Sigmoid colon (tissue), 7 donors: ENCODE data around the gene ARHGAP15. TPM values are rescaled to one million over a fixed set of nuclear protein-coding genes. Genes with fewer than 3 reads are reported as not detected.

Experiments
- DNase-seq: peaks from one replicate; pipeline ENCODE4 v3.0.0-alpha.2; 2019
- H3K27ac ChIP-seq, 4 donors: fragments of 200-600 bp; sonication (generic); one replicate each; pipeline ENCODE4 v1.5.1; 2016 to 2019; ENCODE audit warnings: mild to moderate bottlenecking in 1 of 4
- H3K27me3 ChIP-seq, 3 donors: fragments of 200-600 bp; sonication (generic); one replicate each; pipeline ENCODE4 v1.5.1; 2019; ENCODE audit warnings: mild to moderate bottlenecking in 1 of 3
- H3K36me3 ChIP-seq, 4 donors: fragments of 200-600 bp; sonication (generic); one replicate each; pipeline ENCODE4 v1.5.1; 2016 to 2019
- H3K4me1 ChIP-seq, 4 donors: fragments of 200-600 bp; sonication (generic); one replicate each; pipeline ENCODE4 v1.5.1; 2017 to 2019
- H3K4me3 ChIP-seq, 4 donors: fragments of 200-600 bp; sonication (generic); one replicate each; pipeline ENCODE4 v1.5.1; 2017 to 2019; ENCODE audit warnings: mild to moderate bottlenecking in 2 of 4, moderate library complexity in 1 of 4
- H3K9me3 ChIP-seq, 4 donors: fragments of 200-600 bp in 3 of 4; sonication (generic) in 3 of 4; one replicate each; pipeline versions ENCODE4 v1.5.1 to v1.6.1; 2013 to 2019
- EP300 ChIP-seq, 4 donors: sonication (generic); formaldehyde crosslinking; IDR thresholded peaks; one replicate each; pipeline ENCODE4 v1.6.1; 2017; ENCODE audit warnings: antibody characterized with exemption in 4 of 4
- POLR2A ChIP-seq, 2 donors: fragments of 450-650 bp; IDR thresholded peaks; one replicate each; pipeline ENCODE4 v1.6.1; 2016; ENCODE audit warnings: antibody characterized with exemption in 2 of 2, mild to moderate bottlenecking in 2 of 2, moderate library complexity in 2 of 2
- POLR2AphosphoS5 ChIP-seq, 4 donors: sonication (generic); formaldehyde crosslinking; IDR thresholded peaks; one replicate each; pipeline ENCODE4 v1.6.1; 2017; ENCODE audit warnings: antibody characterized with exemption in 4 of 4
- WGBS, 2 donors: extraction: QIAGEN DNeasy Blood & Tissue Kit; methylation state at CpG; one replicate each; pipeline ENCODE4 v1.1.7; 2013; 5-methylcytosine and 5-hydroxymethylcytosine counted together
- intact Hi-C: fragments of 100-400 bp; cut with DNase I; formaldehyde crosslinking; loops from one replicate; pipeline ENCODE4 v1.15.1; 2023
- polyA plus RNA-seq, 3 donors: library from polyadenylated mRNA; stranded (reverse); fragments of 200-250 nt; gene quantifications; one replicate each; pipeline ENCODE4 v1.2.3, GENCODE V29; 2013
- total RNA-seq, 4 donors: library from RNA; depleted of rRNA; stranded (reverse); fragments of >200 nt; gene quantifications; one replicate each; pipeline ENCODE4 v1.1.0, GENCODE V29; 2016
- TF ChIP-seq, protein P1 (sequence below), 4 experiments: fragments of 450-650 bp in 3 of 4; fragments of 200-600 bp in 1 of 4; IDR thresholded peaks; one replicate each; pipeline ENCODE4 v1.5.1; 2016 to 2019; ENCODE audit warnings: antibody characterized with exemption in 4 of 4, mild to moderate bottlenecking in 3 of 4, moderate library complexity in 2 of 4
- donor health status: healthy with polysubstance abuse.
- donor health status: Bipolar disorder and iron deficiency.
- donor health status: healthy.

Gene ARHGAP15
- total and polyA plus RNA-seq, 7 donors: 3.7 to 16.4 (median 6.0) TPM

DNA sequence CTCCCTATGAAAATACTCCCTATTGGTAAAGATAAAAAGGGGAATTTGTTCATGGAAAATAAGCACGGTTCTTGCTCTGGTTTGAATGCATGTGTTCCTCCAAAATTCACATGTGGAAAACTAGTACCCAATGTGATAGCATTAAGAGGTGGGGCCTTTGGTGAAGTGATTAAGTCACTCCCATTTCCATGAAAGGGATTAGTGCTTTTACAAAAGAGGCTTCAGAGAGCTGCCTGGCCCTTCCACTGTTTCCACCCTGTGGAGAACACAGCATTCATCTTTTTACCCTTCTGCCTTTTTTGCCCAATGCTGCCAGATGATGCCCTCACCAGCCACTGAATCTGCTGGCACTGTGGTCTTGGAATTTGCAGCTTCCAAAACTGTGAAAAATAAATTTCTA lies 666.8 kb downstream of the ARHGAP15 start:
- Histone ChIP-seq H3K27ac (no peak overlapping the region), H3K4me1 (no peaks in the 10 kb centered on the region), H3K27me3 (no peaks in the 10 kb centered on the region), H3K9me3 (no peaks in the 10 kb centered on the region), H3K36me3 (no peaks in the 10 kb centered on the region), H3K4me3 (no peak overlapping the region)
- no peak for DNase-seq
- WGBS, 2 donors: 93 to 94% methylated on average over 1 of the region's 1 CpG
- TF ChIP-seq, protein P1, sequence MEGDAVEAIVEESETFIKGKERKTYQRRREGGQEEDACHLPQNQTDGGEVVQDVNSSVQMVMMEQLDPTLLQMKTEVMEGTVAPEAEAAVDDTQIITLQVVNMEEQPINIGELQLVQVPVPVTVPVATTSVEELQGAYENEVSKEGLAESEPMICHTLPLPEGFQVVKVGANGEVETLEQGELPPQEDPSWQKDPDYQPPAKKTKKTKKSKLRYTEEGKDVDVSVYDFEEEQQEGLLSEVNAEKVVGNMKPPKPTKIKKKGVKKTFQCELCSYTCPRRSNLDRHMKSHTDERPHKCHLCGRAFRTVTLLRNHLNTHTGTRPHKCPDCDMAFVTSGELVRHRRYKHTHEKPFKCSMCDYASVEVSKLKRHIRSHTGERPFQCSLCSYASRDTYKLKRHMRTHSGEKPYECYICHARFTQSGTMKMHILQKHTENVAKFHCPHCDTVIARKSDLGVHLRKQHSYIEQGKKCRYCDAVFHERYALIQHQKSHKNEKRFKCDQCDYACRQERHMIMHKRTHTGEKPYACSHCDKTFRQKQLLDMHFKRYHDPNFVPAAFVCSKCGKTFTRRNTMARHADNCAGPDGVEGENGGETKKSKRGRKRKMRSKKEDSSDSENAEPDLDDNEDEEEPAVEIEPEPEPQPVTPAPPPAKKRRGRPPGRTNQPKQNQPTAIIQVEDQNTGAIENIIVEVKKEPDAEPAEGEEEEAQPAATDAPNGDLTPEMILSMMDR (IDR thresholded peaks at IDR 0.05): no peak
- TF ChIP-seq EP300 (IDR thresholded peaks at IDR 0.05) (no peak), POLR2A (IDR thresholded peaks at IDR 0.05) (no peak), POLR2AphosphoS5 (IDR thresholded peaks at IDR 0.05) (no peak)
- intact Hi-C loops: no loop called here

DNA sequence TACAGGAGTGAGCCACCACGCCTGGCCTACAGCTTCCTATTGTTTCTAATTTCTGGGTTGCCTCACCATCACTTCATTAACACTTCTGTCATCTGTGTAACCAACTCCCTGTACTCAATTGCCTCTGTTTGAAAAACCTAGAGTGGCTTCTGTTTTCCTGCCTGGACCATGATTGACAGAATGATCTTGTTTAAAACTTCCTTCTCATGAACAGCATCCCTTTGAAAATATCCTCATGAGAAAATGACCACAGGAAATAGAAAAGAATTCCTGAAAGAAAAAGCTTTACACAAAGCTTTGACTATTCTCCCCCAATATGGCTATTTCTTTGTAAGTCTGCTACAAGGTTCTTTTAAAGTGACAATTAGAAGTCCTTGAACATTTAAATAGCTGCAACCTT lies 672.3 kb downstream of the ARHGAP15 start:
- no peaks in the 10 kb centered on the region for H3K36me3 ChIP-seq
- H3K27ac ChIP-seq: no peak overlapping the region
- no peak for DNase-seq
- TF ChIP-seq, protein P1 (IDR thresholded peaks at IDR 0.05): no peak
- TF ChIP-seq EP300 (IDR thresholded peaks at IDR 0.05) (no peak), POLR2AphosphoS5 (IDR thresholded peaks at IDR 0.05) (no peak), POLR2A (IDR thresholded peaks at IDR 0.05) (no peak)
- no peaks in the 10 kb centered on the region for H3K9me3 ChIP-seq
- peaks cover 0 to 4% (median 0%) of the 10 kb centered on the region in 4 donors for H3K4me1 ChIP-seq
- H3K4me3 ChIP-seq: no peak overlapping the region
- WGBS, 2 donors: 67 to 92% methylated on average over 1 of the region's 1 CpG
- H3K27me3 ChIP-seq: no peaks in the 10 kb centered on the region
- intact Hi-C loops: no loop called here

DNA sequence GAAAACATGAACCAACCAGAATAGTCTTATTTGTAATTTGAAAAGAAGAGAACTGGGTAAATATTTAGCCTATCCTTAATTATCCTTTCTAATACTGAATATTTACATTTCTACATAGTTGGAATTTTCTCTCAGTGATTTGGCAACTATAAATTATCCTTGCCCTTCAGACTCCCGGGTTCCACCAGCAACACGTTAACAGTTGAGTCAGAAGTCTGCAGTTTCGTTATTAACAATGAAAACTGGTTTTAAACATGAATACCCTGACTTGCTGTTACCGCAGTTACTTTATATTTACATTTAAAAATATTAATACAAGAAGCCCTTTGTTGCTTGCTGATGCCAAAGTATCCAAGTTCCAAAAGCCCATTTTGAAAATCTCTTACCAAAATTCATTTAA lies 673.0 kb downstream of the ARHGAP15 start:
- no peak overlapping the region for H3K27ac ChIP-seq
- intact Hi-C loops: no loop called here
- TF ChIP-seq POLR2AphosphoS5 (IDR thresholded peaks at IDR 0.05) (no peak), EP300 (IDR thresholded peaks at IDR 0.05) (no peak)

DNA sequence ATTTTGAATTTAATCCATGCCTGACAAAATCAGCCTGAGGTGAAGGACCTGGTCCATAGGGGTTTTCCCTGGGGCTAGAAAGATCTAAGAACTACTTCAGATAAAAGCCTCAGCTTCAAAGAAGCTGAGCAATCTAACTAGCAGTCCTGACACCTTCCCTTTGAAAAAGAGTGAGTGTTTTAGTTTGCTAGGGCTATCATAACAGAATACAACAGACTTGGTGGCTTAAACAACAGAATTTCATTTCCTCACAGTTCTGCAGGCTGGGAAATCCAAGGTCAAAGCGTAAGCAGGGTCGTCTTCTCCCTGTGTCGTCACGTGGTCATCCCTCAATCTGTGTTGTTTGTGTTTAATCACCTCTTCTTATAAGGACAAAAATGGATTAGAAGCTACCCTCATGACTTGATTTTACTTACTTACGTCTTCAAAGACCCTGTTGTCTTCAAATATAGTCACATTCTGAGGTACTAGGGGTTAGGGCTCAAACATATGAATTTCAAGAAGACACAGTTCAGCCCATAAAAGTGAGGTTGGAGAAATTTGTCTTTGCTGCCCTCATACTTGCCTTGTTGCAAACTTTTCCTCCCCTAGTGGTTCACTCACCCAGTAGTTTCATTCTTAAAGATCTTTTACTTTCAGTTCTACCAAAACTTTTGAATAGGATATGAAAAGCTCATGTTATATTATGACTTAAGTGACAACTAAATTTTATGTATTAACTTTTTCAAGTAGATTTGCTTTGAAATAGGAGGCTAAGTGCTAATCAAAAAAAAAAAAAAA lies 673.8 kb downstream of the ARHGAP15 start:
- intact Hi-C loops: no loop called here
- no peaks in the 10 kb centered on the region for H3K9me3 ChIP-seq
- peaks cover 0 to 4% (median 0%) of the 10 kb centered on the region in 4 donors for H3K4me1 ChIP-seq
- no peaks in the 10 kb centered on the region for H3K27me3 ChIP-seq
- no peak overlapping the region for H3K4me3 ChIP-seq
- no peak overlapping the region for H3K27ac ChIP-seq
- WGBS, 2 donors: 72 to 79% methylated on average over 5 of the region's 5 CpGs
- H3K36me3 ChIP-seq: no peaks in the 10 kb centered on the region
- no peak for DNase-seq
- TF ChIP-seq, protein P1 (IDR thresholded peaks at IDR 0.05): no peak
- TF ChIP-seq POLR2A (IDR thresholded peaks at IDR 0.05): no peak

More for the DNA sequence above, 673.0 kb downstream of the ARHGAP15 start:
- Histone ChIP-seq H3K4me3 (no peak overlapping the region), H3K36me3 (no peaks in the 10 kb centered on the region), H3K4me1 (peaks cover 0 to 4% (median 0%) of the 10 kb centered on the region in 4 donors), H3K9me3 (no peaks in the 10 kb centered on the region), H3K27me3 (no peaks in the 10 kb centered on the region)
- DNase-seq: no peak
- WGBS, 2 donors: 53 to 54% methylated on average over 4 of the region's 4 CpGs

DNA sequence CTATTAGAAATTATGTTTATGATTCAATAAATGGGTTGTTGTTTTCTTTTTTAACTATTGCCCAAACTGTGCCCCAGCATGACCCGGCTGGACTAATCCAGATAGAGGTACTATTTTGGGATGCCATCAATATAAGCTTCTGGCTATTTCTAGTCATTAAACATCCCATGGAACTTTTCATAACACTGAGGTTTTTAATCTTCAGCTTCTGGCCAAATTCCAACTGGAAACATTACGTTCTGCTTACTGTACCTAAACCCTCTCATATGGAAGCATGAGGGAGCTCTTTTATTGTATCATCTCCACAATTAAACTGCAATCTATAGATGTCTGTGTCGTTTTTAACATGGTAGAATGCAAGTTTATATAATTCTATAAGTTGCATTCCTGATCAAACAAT lies 674.7 kb downstream of the ARHGAP15 start:
- intact Hi-C loops: no loop called here
- 49 to 72% methylated on average over 3 of the region's 3 CpGs for WGBS, 2 donors
- Histone ChIP-seq H3K27me3 (no peaks in the 10 kb centered on the region), H3K9me3 (no peaks in the 10 kb centered on the region), H3K4me1 (peaks cover 0 to 4% (median 0%) of the 10 kb centered on the region in 4 donors), H3K27ac (no peak overlapping the region), H3K4me3 (no peak overlapping the region), H3K36me3 (no peaks in the 10 kb centered on the region)
- no peak for DNase-seq
- TF ChIP-seq EP300 (IDR thresholded peaks at IDR 0.05): no peak
- TF ChIP-seq, protein P1 (IDR thresholded peaks at IDR 0.05): no peak
- no peak for TF ChIP-seq POLR2A (IDR thresholded peaks at IDR 0.05)
- TF ChIP-seq POLR2AphosphoS5 (IDR thresholded peaks at IDR 0.05): no peak
